Breast epithelium (tissue), 4 donors: ENCODE results near the gene OR51L1. TPM values are rescaled to one million over a fixed set of nuclear protein-coding genes. Genes with fewer than 3 reads are reported as not detected.

ENCODE experiments used
- DNase-seq, 2 donors: peaks; one replicate each; pipeline ENCODE4 v3.0.0-alpha.2; 2019; ENCODE audit warnings: low spot score in 2 of 2
- H3K27ac ChIP-seq, 2 donors: fragments of 200-600 bp; sonication (generic) in 1 of 2; one replicate each; pipeline ENCODE4 v1.5.1; 2016 to 2019; ENCODE audit warnings: mild to moderate bottlenecking in 1 of 2
- H3K27me3 ChIP-seq, 2 donors: fragments of 200-600 bp; sonication (generic) in 1 of 2; one replicate each; pipeline versions ENCODE4 v1.5.1 to v1.6.0; 2017 to 2019; ENCODE audit warnings: control low read depth in 1 of 2, mild to moderate bottlenecking in 1 of 2
- H3K36me3 ChIP-seq: fragments of 200-600 bp; one replicate; pipeline ENCODE4 v1.5.1; 2019
- H3K4me1 ChIP-seq, 2 donors: fragments of 200-600 bp; sonication (generic); one replicate each; pipeline ENCODE4 v1.5.1; 2016 to 2019; ENCODE audit warnings: control low read depth in 1 of 2
- H3K4me3 ChIP-seq, 3 donors: fragments of 200-600 bp; sonication (generic); 1 replicate in 2 of 3; 2 replicates in 1 of 3; pipeline ENCODE4 v1.5.1; 2016 to 2019; ENCODE audit warnings: mild to moderate bottlenecking in 3 of 3, moderate library complexity in 2 of 3
- H3K9me3 ChIP-seq, 2 donors: fragments of 200-600 bp; sonication (generic) in 1 of 2; one replicate each; pipeline ENCODE4 v1.5.1; 2016 to 2019; ENCODE audit warnings: control low read depth in 1 of 2
- POLR2A ChIP-seq: fragments of 450-650 bp; IDR thresholded peaks from one replicate; pipeline ENCODE4 v1.6.1; 2016; ENCODE audit warnings: antibody characterized with exemption, mild to moderate bottlenecking, moderate library complexity
- POLR2AphosphoS5 ChIP-seq, 3 donors: sonication (generic); formaldehyde crosslinking; IDR thresholded peaks; one replicate each; pipeline ENCODE4 v1.6.1; 2017; ENCODE audit warnings: antibody characterized with exemption in 3 of 3
- intact Hi-C: fragments of 100-400 bp; cut with DNase I; formaldehyde crosslinking; loops from one replicate; pipeline ENCODE4 v1.15.1; 2023; ENCODE audit warnings: low total_unique reads
- total RNA-seq, 3 donors: library from RNA; depleted of rRNA; stranded (reverse); fragments of >200 nt; gene quantifications; one replicate each; pipeline ENCODE4 v1.1.0, GENCODE V29; 2016
- TF ChIP-seq, protein P1 (sequence below), 3 donors: fragments of 450-650 bp; IDR thresholded peaks; one replicate each; pipeline ENCODE4 v1.5.1; 2016 to 2017; ENCODE audit warnings: antibody characterized with exemption in 3 of 3, mild to moderate bottlenecking in 3 of 3, moderate library complexity in 3 of 3

Gene OR51L1
- total RNA-seq, 3 donors from 2014 or later, result not detected

GRCh38 chr11:4962816-4963215 is 31.8 kb upstream of the OR51L1 start:
- no peak overlapping the region for H3K4me3 ChIP-seq
- TF ChIP-seq POLR2AphosphoS5 (IDR thresholded peaks at IDR 0.05) (no peak), POLR2A (no peak)
- TF ChIP-seq, protein P1, sequence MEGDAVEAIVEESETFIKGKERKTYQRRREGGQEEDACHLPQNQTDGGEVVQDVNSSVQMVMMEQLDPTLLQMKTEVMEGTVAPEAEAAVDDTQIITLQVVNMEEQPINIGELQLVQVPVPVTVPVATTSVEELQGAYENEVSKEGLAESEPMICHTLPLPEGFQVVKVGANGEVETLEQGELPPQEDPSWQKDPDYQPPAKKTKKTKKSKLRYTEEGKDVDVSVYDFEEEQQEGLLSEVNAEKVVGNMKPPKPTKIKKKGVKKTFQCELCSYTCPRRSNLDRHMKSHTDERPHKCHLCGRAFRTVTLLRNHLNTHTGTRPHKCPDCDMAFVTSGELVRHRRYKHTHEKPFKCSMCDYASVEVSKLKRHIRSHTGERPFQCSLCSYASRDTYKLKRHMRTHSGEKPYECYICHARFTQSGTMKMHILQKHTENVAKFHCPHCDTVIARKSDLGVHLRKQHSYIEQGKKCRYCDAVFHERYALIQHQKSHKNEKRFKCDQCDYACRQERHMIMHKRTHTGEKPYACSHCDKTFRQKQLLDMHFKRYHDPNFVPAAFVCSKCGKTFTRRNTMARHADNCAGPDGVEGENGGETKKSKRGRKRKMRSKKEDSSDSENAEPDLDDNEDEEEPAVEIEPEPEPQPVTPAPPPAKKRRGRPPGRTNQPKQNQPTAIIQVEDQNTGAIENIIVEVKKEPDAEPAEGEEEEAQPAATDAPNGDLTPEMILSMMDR (IDR thresholded peaks at IDR 0.05), result no peak

GRCh38 chr11:4975436-4975835 is 19.2 kb upstream of the OR51L1 start:
- Histone ChIP-seq H3K4me3 (no peak overlapping the region), H3K27me3 (no peaks in the 10 kb centered on the region), H3K9me3 (no peaks in the 10 kb centered on the region), H3K27ac (no peak overlapping the region), H3K4me1 (no peaks in the 10 kb centered on the region), H3K36me3 (no peaks in the 10 kb centered on the region)
- intact Hi-C loops, result no loop called here
- DNase-seq, result no peak
- TF ChIP-seq POLR2A (no peak), POLR2AphosphoS5 (IDR thresholded peaks at IDR 0.05) (no peak)
- TF ChIP-seq, protein P1 (IDR thresholded peaks at IDR 0.05), result no peak

More at GRCh38 chr11:4962816-4963215, 31.8 kb upstream of the OR51L1 start:
- no peak overlapping the region for H3K27ac ChIP-seq
- no peaks in the 10 kb centered on the region for H3K4me1 ChIP-seq
- no peaks in the 10 kb centered on the region for H3K36me3 ChIP-seq
- H3K9me3 ChIP-seq, result no peaks in the 10 kb centered on the region
- H3K27me3 ChIP-seq, result no peaks in the 10 kb centered on the region
- DNase-seq, result no peak
- intact Hi-C loops, result no loop called here

DNA sequence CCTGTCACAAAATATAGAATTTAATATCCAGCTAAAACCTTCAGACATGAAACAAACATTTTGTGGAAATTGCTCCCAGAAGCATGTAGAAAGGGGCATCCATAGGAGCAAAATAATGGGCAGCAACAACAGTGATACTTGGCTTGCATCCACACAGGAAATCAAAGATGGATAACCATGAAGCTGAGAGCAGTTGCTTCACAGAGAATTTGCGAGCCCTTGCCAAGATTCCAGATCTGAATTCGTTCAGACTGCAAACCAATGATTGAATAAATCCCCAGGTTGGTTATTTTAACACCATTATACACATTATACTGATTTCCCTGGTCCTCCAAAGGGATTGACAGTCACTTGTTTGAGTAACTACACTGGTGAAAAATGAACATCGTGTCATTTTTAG is 15.6 kb upstream of the OR51L1 start:
- Histone ChIP-seq H3K4me1 (no peaks in the 10 kb centered on the region), H3K27ac (no peak overlapping the region), H3K27me3 (no peaks in the 10 kb centered on the region), H3K9me3 (no peaks in the 10 kb centered on the region), H3K36me3 (no peaks in the 10 kb centered on the region), H3K4me3 (no peak overlapping the region)
- intact Hi-C loops, result no loop called here
- DNase-seq, result no peak
- TF ChIP-seq POLR2AphosphoS5 (IDR thresholded peaks at IDR 0.05), result no peak
- TF ChIP-seq, protein P1 (IDR thresholded peaks at IDR 0.05), result no peak
- TF ChIP-seq POLR2A, result no peak

DNA sequence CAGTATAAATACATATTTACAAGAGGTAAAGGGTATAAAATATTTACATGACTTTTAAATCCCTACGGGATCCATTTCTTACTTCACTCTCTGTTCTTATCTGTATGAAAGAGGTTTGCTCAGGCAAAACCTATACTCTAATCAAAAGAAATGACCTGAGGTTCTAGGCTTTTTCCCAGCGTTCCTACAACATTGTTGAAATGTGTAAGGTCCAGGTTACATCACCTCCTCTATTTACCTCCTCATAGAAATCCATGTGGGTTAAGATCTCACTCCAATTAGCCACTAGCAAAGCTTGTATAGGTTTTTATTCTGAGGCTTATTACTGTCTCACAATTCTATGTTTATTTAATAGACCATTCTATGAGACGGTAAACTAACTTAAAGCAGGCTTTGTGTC is 12.0 kb upstream of the OR51L1 start:
- Histone ChIP-seq H3K4me1 (no peaks in the 10 kb centered on the region), H3K9me3 (no peaks in the 10 kb centered on the region), H3K27ac (no peak overlapping the region), H3K27me3 (no peaks in the 10 kb centered on the region), H3K4me3 (no peak overlapping the region), H3K36me3 (no peaks in the 10 kb centered on the region)
- TF ChIP-seq POLR2AphosphoS5 (IDR thresholded peaks at IDR 0.05), result no peak
- TF ChIP-seq, protein P1 (IDR thresholded peaks at IDR 0.05), result no peak
- TF ChIP-seq POLR2A, result no peak
- intact Hi-C loops, result no loop called here
- no peak for DNase-seq

DNA sequence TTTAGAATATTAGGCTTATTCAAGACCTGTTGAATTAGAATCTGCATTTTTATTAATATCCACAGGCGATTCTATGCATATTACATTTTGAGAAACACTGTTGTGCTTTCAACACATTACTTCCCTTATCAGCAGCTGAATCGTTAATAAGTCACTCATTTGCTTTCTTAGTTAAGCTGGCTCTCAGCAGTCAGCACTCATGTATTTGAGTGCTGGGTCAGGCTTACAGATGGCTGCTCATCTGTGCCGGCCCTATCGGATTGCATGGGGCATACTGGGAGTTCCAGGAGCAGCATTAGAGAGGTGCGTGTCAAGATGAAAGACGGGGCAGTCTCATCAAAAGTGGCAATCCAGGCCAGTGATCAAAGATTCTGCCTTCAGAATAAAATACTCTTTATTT is 10.8 kb upstream of the OR51L1 start:
- H3K9me3 ChIP-seq, result no peaks in the 10 kb centered on the region
- TF ChIP-seq, protein P1 (IDR thresholded peaks at IDR 0.05), result no peak
- TF ChIP-seq POLR2A, result no peak
- TF ChIP-seq POLR2AphosphoS5 (IDR thresholded peaks at IDR 0.05), result no peak
- intact Hi-C loops, result no loop called here
- no peaks in the 10 kb centered on the region for H3K4me1 ChIP-seq
- H3K27ac ChIP-seq, result no peak overlapping the region
- H3K27me3 ChIP-seq, result no peaks in the 10 kb centered on the region
- DNase-seq, result no peak
- H3K36me3 ChIP-seq, result no peaks in the 10 kb centered on the region
- no peak overlapping the region for H3K4me3 ChIP-seq
